Dedifferentiated amniotic fluid mesenchymal stem cell (primary cell): ENCODE data around the gene ZNF462.

Experiments used
- DNase-seq: peaks from one replicate; pipeline ENCODE4 v3.0.0-alpha.2; 2016; ENCODE audit errors: extremely low spot score

ZNF462 gene

DNA sequence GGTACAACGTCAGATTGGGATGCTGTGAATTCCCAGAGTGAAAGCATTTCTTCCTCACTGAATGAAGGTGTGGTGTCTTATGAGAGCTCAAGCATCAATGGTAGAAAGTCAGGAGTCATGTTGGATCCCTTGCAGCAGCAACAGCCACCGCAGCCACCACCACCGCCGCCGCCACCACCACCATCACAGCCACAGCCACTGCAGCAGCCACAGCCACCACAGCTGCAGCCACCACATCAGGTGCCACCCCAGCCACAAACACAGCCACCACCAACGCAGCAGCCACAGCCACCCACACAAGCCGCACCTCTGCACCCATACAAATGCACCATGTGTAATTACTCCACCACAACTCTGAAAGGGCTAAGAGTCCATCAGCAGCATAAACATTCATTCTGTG is 62.4 kb downstream of the ZNF462 start:
- no peak for DNase-seq

GRCh38 chr9:106927916-106928315 is 65.0 kb downstream of the ZNF462 start:
- DNase-seq: no peak

DNA sequence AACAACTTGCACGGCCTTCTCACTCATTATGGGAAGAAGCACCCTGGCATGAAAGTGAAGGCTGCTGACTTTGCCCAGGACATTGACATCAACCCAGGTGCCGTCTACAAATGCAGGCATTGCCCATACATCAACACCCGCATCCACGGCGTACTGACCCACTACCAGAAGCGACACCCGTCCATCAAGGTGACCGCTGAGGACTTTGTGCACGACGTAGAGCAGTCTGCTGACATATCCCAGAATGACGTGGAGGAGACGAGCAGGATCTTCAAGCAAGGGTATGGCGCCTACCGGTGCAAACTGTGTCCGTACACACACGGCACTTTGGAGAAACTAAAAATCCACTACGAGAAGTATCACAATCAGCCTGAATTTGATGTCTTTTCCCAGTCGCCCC is 65.4 kb downstream of the ZNF462 start:
- no peak for DNase-seq

- DNase-seq: no peak
Observed at GRCh38 chr9:106929471-106930177, 66.7 kb downstream of the ZNF462 start.

DNA sequence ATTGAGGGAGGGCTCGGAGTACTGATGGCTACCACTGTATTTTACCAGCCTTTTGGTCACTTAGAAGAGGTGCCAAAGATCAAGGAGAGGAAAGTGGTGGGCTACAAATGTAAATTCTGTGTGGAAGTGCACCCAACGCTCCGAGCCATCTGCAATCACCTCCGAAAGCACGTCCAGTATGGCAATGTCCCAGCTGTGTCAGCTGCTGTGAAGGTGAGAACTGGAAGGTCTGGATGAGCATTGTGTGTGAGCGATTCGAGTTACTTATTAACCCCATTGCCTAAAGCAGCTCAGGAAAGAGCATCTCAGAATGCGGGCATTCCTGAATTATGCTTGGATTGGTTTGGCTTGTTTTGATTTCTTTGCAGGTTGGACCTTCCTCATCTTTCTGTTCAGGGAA is 67.5 kb downstream of the ZNF462 start:
- no peak for DNase-seq

GRCh38 chr9:106931466-106931865 is 68.5 kb downstream of the ZNF462 start:
- no peak for DNase-seq

- no peak for DNase-seq
Observed at GRCh38 chr9:106932178-106932577, 69.2 kb downstream of the ZNF462 start.

- no peak for DNase-seq
Observed at GRCh38 chr9:106932675-106933074, 69.7 kb downstream of the ZNF462 start.

- no peak for DNase-seq
Observed at GRCh38 chr9:106933470-106933869, 70.5 kb downstream of the ZNF462 start.

- DNase-seq: no peak
Observed at GRCh38 chr9:106934442-106935238, 71.7 kb downstream of the ZNF462 start.

DNA sequence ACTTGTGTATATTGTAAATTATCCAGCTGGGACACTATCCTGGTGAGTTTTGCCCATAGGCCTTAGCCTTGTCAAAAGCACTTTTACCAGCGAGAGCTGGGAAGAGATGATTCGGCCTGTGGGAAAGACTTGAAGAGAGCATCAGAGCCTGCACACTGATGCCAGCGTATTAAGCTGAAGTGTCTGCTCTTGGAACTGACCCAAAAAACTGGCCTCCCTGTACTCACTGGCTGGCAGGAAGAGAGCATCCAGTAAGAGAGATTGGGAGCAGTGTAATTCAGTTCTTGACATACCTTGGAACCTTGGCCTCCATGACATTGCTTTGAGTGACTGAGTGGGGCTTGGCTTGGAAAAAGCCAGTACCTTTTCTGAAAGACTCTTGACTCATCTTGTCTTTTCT is 73.7 kb downstream of the ZNF462 start:
- DNase-seq: no peak

DNA sequence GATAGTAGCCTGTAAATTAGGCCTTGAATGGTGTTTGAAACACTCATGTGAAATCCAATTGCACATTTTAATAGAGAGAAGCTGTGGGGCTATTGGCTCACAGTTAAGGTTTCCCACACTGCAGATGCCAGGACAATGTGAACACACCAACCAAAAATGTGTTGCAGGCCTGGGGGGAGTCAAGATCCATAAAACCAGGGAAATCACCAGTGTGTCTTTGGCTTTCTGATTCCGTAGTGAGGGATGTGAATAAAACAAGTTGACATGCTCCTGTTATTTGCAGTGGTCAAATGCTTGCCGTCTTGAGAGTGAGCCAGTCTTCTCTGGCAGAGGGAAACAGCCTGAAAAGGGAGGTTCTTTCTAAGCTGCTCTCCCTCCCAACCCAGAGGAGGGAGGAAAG is 79.0 kb downstream of the ZNF462 start:
- no peak for DNase-seq

DNA sequence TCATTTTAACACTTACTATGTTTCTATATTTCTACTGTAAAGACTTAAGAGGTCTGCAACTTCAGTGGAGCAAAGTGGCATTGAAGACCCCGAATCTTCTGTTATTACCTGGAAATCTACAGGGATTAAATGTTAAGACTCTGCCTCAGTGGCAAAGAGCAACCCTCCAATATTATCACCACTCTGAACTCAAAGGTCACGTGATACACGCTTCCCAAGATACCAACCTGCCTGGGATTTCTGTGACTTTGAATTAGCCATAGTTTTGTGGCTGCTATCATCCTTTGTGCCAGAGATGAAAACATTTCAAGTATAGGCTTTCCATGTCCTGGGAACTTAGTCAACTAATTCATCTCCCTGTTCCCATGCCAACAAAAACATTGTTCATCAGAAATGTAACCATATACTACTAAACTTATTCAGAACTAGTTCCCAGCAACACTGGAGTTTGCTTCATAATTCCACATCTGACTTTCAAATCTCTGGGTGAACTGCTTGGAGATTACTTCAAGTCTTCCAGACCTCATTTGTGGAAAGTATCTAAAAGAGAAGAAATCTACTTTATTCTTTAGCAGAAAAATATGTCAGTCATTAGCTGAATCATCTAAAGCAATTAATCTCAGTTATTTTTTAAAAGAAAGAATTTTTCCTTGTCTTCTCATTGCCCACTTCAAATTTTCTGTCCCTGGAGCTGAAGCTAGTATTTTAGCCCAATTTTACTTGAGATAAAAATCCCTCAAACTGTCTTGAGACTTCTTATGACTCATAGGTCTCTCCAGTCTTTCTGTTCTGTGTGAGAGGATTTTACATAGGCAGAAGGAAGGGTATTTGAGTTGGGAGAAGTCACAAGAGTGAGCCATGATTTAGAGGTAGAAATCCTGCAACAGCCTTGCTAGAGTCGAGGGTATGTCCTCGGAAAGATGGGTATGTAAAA is 83.0 kb downstream of the ZNF462 start:
- DNase-seq: peak; percentile 77

DNA sequence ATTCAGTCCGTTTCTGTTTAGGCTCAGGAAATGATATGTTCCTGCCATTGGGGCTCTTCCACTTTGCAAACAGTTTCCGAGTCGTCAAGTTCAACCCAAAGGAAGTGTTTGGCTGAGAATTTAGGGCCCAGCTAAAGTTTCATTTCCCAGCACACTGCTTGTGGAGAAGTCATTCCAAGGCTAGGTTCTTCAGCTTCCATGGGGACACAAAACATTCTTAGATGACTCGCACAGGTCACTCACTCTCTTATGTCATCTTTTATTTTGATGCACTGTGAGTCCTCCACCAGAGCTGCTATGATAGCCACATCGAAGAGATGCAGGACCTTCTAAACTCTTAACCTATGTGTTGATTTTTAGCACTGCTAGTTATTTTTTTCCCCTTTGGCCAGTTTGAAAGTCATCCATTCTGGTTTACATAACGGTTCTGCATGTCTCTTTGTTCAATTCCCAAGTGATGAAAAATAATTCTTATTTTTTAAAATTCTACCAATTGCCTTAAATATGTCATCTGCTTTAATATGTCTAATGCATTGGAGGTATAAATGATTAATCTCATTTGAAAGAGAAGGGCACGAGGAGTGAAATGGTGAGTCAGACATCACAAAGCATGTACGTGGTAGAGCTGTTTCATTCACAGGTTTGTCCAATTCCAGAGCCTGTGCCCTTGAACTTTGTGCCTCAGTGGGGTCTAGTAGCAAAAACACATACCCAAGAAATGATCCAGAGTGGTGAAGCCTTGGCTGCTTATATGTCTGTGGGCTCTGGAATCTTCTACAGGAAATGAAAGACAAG is 84.3 kb downstream of the ZNF462 start:
- no peak for DNase-seq

DNA sequence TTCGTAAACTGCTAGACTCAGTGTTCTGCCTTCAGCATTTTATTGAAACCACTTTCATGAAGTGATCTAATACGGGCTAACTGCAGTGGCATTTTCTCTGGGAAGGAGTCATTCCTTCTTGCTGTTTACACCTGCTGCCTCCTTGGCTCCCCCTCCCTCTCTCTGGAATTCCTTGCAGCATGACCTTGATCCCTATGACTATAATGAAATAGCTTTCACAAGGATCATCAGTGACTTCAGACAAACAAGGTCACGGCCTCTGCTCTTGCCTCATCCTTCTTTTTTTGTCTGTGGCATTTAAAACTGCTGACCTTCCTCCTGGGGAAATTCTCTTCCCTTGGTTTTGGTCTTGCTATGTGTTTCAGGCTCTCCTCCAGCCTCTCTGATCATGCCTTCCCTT is 90.2 kb downstream of the ZNF462 start:
- DNase-seq: no peak

- DNase-seq: no peak
Observed at GRCh38 chr9:106954558-106954957, 91.6 kb downstream of the ZNF462 start.

DNA sequence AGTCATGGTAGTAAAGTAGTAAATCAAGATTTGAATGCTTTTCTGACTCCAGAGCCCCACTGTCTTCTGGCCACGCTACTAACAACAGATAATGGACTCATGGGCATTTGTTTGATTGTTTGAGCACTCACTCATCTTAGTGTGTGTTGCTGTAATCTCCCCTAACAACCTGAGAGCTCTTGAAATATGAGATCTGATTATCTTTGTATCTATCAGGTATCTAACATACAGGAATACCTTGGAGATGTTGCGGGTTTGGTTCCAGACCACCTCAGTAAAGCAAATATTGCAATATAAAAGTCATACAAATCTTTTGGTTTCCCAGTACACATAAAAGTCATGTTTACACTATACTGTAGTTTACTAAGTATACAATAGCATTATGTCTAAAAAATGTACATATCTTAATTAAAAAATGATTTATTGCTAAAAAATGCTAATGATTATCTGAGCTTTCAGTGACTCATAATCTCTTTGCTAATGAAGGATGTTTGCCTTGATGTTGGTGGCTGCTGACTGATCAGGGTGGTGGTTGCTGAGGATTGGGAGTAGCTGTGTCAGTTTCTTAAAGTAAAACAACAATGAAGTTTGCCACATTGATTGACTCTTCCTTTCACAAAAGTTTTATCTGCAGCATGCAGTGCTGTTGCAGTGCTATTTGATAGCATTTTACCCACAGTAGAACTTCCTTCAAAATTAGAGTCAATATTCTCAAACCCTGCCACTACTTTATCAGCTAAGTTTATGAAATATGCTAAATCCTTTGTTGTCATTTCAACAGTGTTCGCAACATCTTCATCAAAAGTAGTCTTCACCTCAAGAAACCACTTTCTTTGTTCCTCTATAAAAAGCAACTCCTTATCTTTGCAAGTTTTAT is 92.2 kb downstream of the ZNF462 start:
- DNase-seq: no peak

DNA sequence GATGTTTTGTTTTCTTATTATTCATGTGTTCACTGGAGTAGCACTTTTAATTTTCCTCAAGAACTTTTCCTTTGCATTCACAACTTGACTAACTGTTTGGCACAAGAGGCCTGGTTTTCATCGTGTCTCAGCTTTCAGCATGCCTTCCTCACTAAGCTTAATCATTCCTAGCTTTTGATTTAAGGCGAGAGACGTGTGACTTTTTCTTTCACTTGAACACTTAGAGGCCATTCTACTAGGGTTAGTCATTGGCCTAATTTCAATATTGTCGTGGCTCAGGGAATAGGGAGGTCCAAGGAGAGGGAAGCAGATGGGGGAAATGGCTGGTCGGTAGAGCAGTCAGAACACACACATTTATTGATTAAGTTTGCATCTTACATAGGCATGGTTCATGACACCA is 94.0 kb downstream of the ZNF462 start:
- no peak for DNase-seq

GRCh38 chr9:106958955-106959657 is 96.1 kb downstream of the ZNF462 start:
- no peak for DNase-seq

- DNase-seq: no peak
Observed at GRCh38 chr9:106960258-106960657, 97.3 kb downstream of the ZNF462 start.
